Glutamatergic neuron (in vitro differentiated cells): ENCODE results near the gene SPATA16. TPM values are rescaled to one million over a fixed set of nuclear protein-coding genes. Genes with fewer than 3 reads are reported as not detected.

Source experiments
- DNase-seq: peaks from one replicate; pipeline ENCODE4 v3.0.0; 2022
- H3K27ac Mint-ChIP-seq: one replicate; pipeline ENCODE4 v1.8.0; 2020; ENCODE audit warnings: mild to moderate bottlenecking, mixed read lengths, inconsistent platforms; ENCODE audit not compliant: unreplicated experiment
- H3K27me3 Mint-ChIP-seq: one replicate; pipeline ENCODE4 v1.8.0; 2020; ENCODE audit warnings: mild to moderate bottlenecking, moderate library complexity, mixed read lengths, inconsistent platforms; ENCODE audit not compliant: unreplicated experiment
- H3K36me3 Mint-ChIP-seq: one replicate; pipeline ENCODE4 v1.8.0; 2020; ENCODE audit warnings: mild to moderate bottlenecking, mixed read lengths, inconsistent platforms; ENCODE audit not compliant: unreplicated experiment
- H3K4me1 Mint-ChIP-seq: one replicate; pipeline ENCODE4 v1.8.0; 2020; ENCODE audit warnings: mild to moderate bottlenecking, low read depth, mixed read lengths, inconsistent platforms; ENCODE audit not compliant: unreplicated experiment
- H3K4me3 Mint-ChIP-seq: one replicate; pipeline ENCODE4 v1.8.0; 2020; ENCODE audit warnings: mild to moderate bottlenecking, mixed read lengths, inconsistent platforms; ENCODE audit not compliant: unreplicated experiment
- H3K9me3 Mint-ChIP-seq: one replicate; pipeline ENCODE4 v1.8.0; 2020; ENCODE audit warnings: mild to moderate bottlenecking, moderate library complexity, mixed read lengths, inconsistent platforms; ENCODE audit not compliant: unreplicated experiment
- CTCF ChIP-seq: fragments of 200-600 bp; sonication (generic); IDR thresholded peaks from one replicate; pipeline ENCODE4 v1.5.0; 2021; ENCODE audit not compliant: partially characterized antibody, unreplicated experiment
- total RNA-seq: library from RNA; stranded (reverse); fragmentation: NEBNext Ultra II Directional; extraction: Animal tissue kit (Norgen Biotek cat#: 25700); gene quantifications from one replicate; pipeline ENCODE4 v1.2.1, GENCODE V29; 2021; ENCODE audit not compliant: unreplicated experiment

SPATA16 gene
- total RNA-seq, 1 donor from 2014 or later = not detected

- no peak for DNase-seq
- TF ChIP-seq CTCF = no peak
- Mint-ChIP-seq H3K9me3 (no peaks in the 10 kb centered on the region), H3K36me3 (no peaks in the 10 kb centered on the region), H3K27ac (peak overlapping the region; percentile 74), H3K27me3 (no peaks in the 10 kb centered on the region), H3K4me1 (peaks cover 19% of the 10 kb centered on the region), H3K4me3 (peak overlapping the region; percentile 36)
Observed at GRCh38 chr3:172846103-172846561, 294.9 kb downstream of the SPATA16 start.

GRCh38 chr3:172844428-172844827 lies 296.6 kb downstream of the SPATA16 start:
- Mint-ChIP-seq H3K4me3 (no peak overlapping the region), H3K4me1 (peaks cover 19% of the 10 kb centered on the region), H3K9me3 (no peaks in the 10 kb centered on the region), H3K27me3 (no peaks in the 10 kb centered on the region), H3K36me3 (no peaks in the 10 kb centered on the region), H3K27ac (no peak overlapping the region)
- no peak for TF ChIP-seq CTCF
- DNase-seq = no peak

GRCh38 chr3:172840913-172841312 lies 300.1 kb downstream of the SPATA16 start:
- Mint-ChIP-seq H3K27me3 (no peaks in the 10 kb centered on the region), H3K4me3 (no peak overlapping the region), H3K27ac (no peak overlapping the region), H3K4me1 (peaks cover under 1% of the 10 kb centered on the region), H3K36me3 (no peaks in the 10 kb centered on the region), H3K9me3 (no peaks in the 10 kb centered on the region)
- no peak for DNase-seq
- no peak for TF ChIP-seq CTCF

- H3K4me3 Mint-ChIP-seq = no peak overlapping the region
- H3K4me1 Mint-ChIP-seq = no peaks in the 10 kb centered on the region
- H3K27ac Mint-ChIP-seq = no peak overlapping the region
- TF ChIP-seq CTCF = no peak
- H3K36me3 Mint-ChIP-seq = no peaks in the 10 kb centered on the region
- no peaks in the 10 kb centered on the region for H3K27me3 Mint-ChIP-seq
- DNase-seq = no peak
- H3K9me3 Mint-ChIP-seq = no peaks in the 10 kb centered on the region
Observed at GRCh38 chr3:172840463-172840862, 300.6 kb downstream of the SPATA16 start.

GRCh38 chr3:172839679-172840078 lies 301.4 kb downstream of the SPATA16 start:
- H3K36me3 Mint-ChIP-seq = no peaks in the 10 kb centered on the region
- no peaks in the 10 kb centered on the region for H3K4me1 Mint-ChIP-seq
- no peak for TF ChIP-seq CTCF

More at GRCh38 chr3:172839679-172840078, 301.4 kb downstream of the SPATA16 start:
- H3K27ac Mint-ChIP-seq = no peak overlapping the region
- no peaks in the 10 kb centered on the region for H3K27me3 Mint-ChIP-seq
- no peak overlapping the region for H3K4me3 Mint-ChIP-seq
- DNase-seq = no peak
- H3K9me3 Mint-ChIP-seq = no peaks in the 10 kb centered on the region
